GM21515 (cell line): ENCODE results near the gene LAIR2.
"Not testable (repeated sequence)": the region's sequence is repeated elsewhere in the genome, so short reads cannot be mapped to it uniquely, and the experiment has no call there.

ENCODE experiments used
- ATAC-seq: cut with Tn5 transposase; IDR thresholded peaks from one replicate; pipeline ENCODE4 v1.9.1; 2021; ENCODE audit not compliant: unreplicated experiment

The LAIR2 gene

GRCh38 chr19:54492568-54492967 is 10.1 kb upstream of the LAIR2 start:
- ATAC-seq, result no peak

- not testable (repeated sequence) for ATAC-seq
Observed at GRCh38 chr19:54493056-54493455, 9.6 kb upstream of the LAIR2 start.

- ATAC-seq, result no peak
Observed at GRCh38 chr19:54493967-54494585, 8.6 kb upstream of the LAIR2 start.

- ATAC-seq, result not testable (repeated sequence)
Observed at GRCh38 chr19:54495284-54495683, 7.3 kb upstream of the LAIR2 start.

GRCh38 chr19:54497747-54498450 is 4.7 kb upstream of the LAIR2 start:
- ATAC-seq, result not testable (repeated sequence)

GRCh38 chr19:54498451-54498772 is 4.2 kb upstream of the LAIR2 start:
- not testable (repeated sequence) for ATAC-seq

- not testable (repeated sequence) for ATAC-seq
Observed at GRCh38 chr19:54505542-54505941, 2.9 kb downstream of the LAIR2 start.

GRCh38 chr19:54506079-54506478 is 3.4 kb downstream of the LAIR2 start:
- no peak for ATAC-seq

DNA sequence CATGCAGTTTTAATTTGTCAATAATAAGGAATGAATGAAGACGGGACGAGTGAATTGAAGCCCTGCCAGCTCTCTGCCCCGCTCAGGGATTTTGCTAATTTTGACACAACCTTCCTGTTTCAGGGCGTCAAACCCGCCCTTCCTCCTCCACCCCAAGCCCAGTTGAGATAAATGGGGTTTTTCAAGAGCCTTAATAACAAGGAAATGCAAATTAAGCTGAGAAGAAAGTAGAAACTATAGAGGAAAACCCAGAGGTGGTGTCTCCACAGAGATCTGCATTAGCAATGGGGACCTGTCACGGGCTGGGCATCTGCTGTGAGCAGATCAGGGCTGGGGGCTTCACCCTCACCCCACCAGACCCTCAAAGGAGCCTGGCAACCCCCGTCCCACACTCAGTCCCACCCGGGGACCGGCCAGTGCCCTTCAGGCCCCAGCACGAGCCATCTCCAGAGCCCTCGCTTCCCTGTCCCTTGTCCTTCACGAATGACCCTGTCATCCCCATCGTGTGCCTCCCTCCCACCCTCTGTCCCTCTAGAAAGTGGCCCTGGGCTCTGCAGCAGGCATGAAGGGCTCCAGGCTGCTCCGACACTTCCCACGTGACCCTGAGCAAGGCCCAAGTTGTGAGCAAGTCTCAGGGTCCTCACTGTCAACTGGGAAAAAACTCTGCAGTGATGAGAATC is 4.5 kb downstream of the LAIR2 start:
- not testable (repeated sequence) for ATAC-seq

DNA sequence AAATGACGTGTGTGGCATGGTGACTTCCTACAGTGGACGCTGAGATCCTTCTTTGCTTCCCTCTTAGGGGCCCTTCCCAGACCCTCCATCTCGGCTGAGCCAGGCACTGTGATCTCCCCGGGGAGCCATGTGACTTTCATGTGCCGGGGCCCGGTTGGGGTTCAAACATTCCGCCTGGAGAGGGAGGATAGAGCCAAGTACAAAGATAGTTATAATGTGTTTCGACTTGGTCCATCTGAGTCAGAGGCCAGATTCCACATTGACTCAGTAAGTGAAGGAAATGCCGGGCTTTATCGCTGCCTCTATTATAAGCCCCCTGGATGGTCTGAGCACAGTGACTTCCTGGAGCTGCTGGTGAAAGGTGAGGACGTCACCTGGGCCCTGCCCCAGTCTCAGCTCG is 5.2 kb downstream of the LAIR2 start:
- ATAC-seq, result no peak

- not testable (repeated sequence) for ATAC-seq
Observed at GRCh38 chr19:54508487-54508886, 5.9 kb downstream of the LAIR2 start.

GRCh38 chr19:54509200-54509940 is 6.7 kb downstream of the LAIR2 start:
- ATAC-seq, result not testable (repeated sequence)

DNA sequence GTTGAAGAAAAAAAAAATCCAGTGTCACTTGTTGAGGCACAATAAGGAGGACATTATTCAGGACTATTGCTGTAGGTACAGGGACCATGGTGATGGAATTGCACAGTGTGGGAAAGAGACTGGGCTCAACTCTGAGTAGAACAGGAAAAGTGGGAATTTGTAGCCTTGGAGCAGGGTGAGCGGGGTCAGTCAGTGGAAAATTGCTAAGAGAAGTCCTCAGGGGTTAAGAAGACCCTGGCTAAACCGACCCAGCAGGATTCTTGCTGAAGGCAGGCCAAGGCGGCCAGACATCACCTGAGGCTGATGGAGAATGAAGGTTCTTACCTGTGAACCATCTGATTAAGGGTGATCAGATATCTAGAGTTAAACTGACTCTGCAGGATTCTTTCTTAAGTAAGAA is 12.5 kb downstream of the LAIR2 start:
- no peak for ATAC-seq

GRCh38 chr19:54517483-54517882 is 14.9 kb downstream of the LAIR2 start:
- ATAC-seq, result no peak

GRCh38 chr19:54518844-54519243 is 16.2 kb downstream of the LAIR2 start:
- no peak for ATAC-seq

GRCh38 chr19:54521022-54521859 is 18.6 kb downstream of the LAIR2 start:
- ATAC-seq, result no peak

GRCh38 chr19:54521860-54522513 is 19.4 kb downstream of the LAIR2 start:
- ATAC-seq, result no peak

GRCh38 chr19:54523403-54523802 is 20.8 kb downstream of the LAIR2 start:
- no peak for ATAC-seq

DNA sequence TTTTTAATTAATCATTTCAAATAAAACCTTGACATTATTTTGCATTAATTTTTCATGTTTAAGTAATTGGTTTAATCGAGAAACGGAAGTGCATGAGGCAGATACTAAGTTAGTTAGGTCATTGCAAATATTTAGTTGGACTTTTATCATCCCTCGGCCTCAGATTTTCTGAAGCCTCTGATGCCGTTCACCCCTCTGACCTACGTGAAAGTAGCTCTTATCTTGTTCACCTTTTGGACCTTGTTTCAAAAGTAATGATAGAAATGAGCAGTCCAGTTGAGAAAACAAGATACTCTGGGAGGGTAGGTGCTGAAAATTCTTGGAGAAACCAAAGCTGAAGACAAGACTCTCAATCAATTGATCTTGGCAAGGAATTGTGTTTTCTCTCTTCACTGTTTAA is 23.0 kb downstream of the LAIR2 start:
- no peak for ATAC-seq

DNA sequence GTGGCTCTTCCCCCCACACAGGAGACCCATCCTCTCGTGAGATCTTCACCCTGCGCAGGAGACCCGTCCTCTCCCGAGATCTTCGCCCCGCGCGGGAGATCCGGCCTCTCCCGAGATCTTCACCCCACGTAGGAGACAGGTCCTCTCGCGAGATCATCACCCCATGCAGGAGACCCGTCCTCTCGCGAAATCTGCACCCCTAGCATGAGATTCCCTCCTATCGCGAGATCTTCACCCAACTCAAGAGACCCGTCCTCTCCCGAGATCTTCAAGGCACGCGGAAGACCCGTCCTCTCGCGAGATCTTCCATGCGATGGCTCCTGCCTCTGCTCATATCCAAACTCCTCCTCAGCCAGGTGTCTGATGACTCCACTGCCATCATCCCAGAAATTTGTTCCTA is 24.3 kb downstream of the LAIR2 start:
- ATAC-seq, result no peak
